Ishikawa (cell line): ENCODE results near the gene APBA3.

Source experiments
- CEBPB ChIP-seq: IDR thresholded peaks from 2 replicates; pipeline ENCODE4 v1.6.1; 2012
- CREB1 ChIP-seq: IDR thresholded peaks from 2 replicates; pipeline ENCODE4 v1.6.1; 2012; ENCODE audit warnings: low read depth
- EGR1 ChIP-seq: IDR thresholded peaks from 2 replicates; pipeline ENCODE4 v1.6.1; 2012
- EP300 ChIP-seq: IDR thresholded peaks from 2 replicates; pipeline ENCODE4 v1.6.1; 2012; ENCODE audit warnings: borderline replicate concordance
- FOXM1 ChIP-seq: IDR thresholded peaks from 2 replicates; pipeline ENCODE4 v1.6.1; 2012; ENCODE audit warnings: low read depth, borderline replicate concordance
- NFIC ChIP-seq: IDR thresholded peaks from 2 replicates; pipeline ENCODE4 v1.6.1; 2012
- RAD21 ChIP-seq: IDR thresholded peaks from 2 replicates; pipeline ENCODE4 v1.6.1; 2012; ENCODE audit warnings: low read depth
- REST ChIP-seq: IDR thresholded peaks from 2 replicates; pipeline ENCODE4 v1.6.1; 2012; ENCODE audit warnings: low read depth, mild to moderate bottlenecking
- TAF1 ChIP-seq: IDR thresholded peaks from 2 replicates; pipeline ENCODE4 v1.6.1; 2012; ENCODE audit warnings: low read depth, mild to moderate bottlenecking
- TCF12 ChIP-seq: IDR thresholded peaks from 2 replicates; pipeline ENCODE4 v1.6.1; 2012; ENCODE audit warnings: low read depth
- TEAD4 ChIP-seq: IDR thresholded peaks from 2 replicates; pipeline ENCODE4 v1.6.1; 2012
- USF1 ChIP-seq: IDR thresholded peaks from 2 replicates; pipeline ENCODE4 v1.6.1; 2012
- YY1 ChIP-seq: IDR thresholded peaks from 2 replicates; pipeline ENCODE4 v1.6.1; 2012; ENCODE audit warnings: low read depth
- ZBTB7A ChIP-seq: IDR thresholded peaks from 2 replicates; pipeline ENCODE4 v1.6.1; 2012; ENCODE audit warnings: low read depth
- TF ChIP-seq, protein P1 (sequence below): IDR thresholded peaks from 2 replicates; pipeline ENCODE4 v1.6.1; 2012

The APBA3 gene

DNA sequence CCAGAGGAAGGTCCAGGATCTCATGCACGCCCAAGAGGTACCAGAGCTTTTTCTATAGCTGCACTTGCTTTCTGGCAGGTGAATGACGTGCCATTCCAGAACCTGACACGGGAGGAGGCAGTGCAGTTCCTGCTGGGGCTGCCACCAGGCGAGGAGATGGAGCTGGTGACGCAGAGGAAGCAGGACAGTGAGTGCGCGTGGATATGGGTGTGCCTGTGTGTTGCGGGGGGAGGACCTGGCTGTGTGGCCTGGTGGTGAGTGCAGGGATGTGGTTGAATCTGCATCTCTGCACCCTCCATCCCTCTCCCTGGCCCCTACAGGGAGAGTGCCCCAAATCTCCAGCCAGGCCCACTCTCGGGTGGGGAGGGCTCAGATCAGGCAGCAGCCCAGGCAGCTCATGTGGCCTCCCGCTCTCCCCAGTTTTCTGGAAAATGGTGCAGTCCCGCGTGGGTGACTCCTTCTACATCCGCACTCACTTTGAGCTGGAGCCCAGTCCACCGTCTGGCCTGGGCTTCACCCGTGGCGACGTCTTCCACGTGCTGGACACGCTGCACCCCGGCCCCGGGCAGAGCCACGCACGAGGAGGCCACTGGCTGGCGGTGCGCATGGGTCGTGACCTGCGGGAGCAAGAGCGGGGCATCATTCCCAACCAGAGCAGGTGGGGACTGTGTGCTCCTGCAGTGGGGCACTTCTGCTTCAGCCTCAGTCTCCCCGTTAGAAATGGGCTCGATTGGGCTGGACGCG lies 22.8 kb downstream of the APBA3 start:
- TF ChIP-seq EGR1 (no peak), EP300 (no peak), FOXM1 (no peak), TAF1 (no peak), ZBTB7A (no peak), RAD21 (no peak), CREB1 (no peak), TEAD4 (no peak), YY1 (no peak), REST (no peak), CEBPB (no peak), TCF12 (no peak), NFIC (no peak), USF1 (no peak)
- TF ChIP-seq, protein P1, sequence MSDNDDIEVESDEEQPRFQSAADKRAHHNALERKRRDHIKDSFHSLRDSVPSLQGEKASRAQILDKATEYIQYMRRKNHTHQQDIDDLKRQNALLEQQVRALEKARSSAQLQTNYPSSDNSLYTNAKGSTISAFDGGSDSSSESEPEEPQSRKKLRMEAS, result no peak

DNA sequence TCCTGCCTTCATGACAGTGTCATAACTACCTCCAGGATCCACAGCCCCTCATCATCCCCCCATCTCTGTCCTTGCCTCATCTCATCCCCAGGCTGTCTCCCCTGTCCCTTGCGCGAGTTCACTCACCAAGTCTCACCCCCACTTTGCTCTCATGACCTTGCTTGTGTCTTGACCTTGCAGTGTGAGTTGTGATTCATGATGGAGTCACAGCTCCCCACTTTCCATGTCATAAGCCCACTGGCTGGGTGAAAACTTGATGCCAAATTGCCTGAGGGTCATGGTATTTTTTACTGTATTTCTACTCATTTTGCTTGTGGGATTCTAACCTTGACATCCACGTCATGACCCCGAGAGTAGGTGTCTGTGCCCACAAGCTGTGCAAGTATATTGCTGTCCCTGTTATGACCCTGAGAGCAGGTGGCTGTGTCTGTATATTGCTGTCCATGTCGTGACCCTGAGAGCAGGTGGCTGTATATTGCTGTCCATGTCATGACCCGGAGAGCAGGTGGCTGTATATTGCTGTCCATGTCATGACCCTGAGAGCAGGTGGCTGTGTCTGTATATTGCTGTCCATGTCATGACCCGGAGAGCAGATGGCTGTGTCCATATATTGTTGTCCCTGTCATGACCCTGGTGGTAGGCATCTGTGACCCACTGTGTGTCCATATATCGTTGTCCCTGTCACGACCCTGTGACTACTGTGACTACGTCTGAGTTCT lies 23.8 kb downstream of the APBA3 start:
- TF ChIP-seq TCF12 (no peak), TEAD4 (no peak), ZBTB7A (no peak), CREB1 (no peak), RAD21 (no peak), TAF1 (no peak), CEBPB (no peak), NFIC (no peak), FOXM1 (no peak), EGR1 (no peak), EP300 (no peak), YY1 (no peak), USF1 (no peak)
- TF ChIP-seq, protein P1, result no peak

DNA sequence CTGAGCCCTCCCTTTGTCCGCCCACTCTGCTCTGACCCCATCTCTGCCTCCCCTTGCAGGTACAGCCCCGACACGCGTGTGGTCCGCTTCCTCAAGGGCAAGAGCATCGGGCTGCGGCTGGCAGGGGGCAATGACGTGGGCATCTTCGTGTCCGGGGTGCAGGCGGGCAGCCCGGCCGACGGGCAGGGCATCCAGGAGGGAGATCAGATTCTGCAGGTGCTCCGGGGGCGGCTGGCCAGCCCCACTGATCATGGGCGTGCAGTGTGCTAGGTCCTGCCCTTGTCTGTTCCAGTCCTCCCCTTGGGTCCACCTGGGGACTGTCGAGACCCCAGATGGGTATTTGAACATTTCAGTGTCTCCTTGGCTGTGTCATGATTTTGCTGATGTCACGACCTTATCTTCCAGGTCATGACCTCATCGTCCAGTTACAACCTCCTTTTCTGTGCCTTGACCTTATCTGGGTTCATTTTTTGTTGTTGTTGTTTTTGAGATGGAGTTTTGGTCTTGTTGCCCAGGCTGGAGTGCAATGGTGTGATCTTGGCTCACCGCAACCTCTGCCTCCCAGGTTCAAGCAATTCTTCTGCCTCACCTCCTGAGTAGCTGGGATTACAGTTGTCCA lies 25.3 kb downstream of the APBA3 start:
- TF ChIP-seq YY1, result no peak

DNA sequence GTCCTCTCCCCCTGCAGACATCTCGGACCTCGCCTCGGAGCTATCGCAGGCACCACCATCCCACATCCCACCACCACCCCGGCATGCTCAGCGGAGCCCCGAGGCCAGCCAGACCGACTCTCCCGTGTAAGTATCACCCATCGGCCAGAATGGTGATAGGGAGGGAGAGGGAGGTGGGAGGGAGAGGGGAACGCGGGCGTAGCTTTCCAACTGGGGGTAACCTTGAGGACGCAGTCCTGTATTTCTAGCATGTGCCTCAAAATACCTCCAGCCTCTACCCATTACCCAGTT lies 27.2 kb downstream of the APBA3 start:
- TF ChIP-seq TCF12, result no peak
- no peak for TF ChIP-seq EP300
- TF ChIP-seq USF1, result no peak

GRCh38 chr19:3733549-3734309 lies 27.8 kb downstream of the APBA3 start:
- TF ChIP-seq ZBTB7A (no peak), REST (no peak), RAD21 (no peak), EP300 (no peak), USF1 (no peak), YY1 (no peak), NFIC (no peak), TCF12 (no peak), CREB1 (no peak)
- TF ChIP-seq, protein P1, result no peak
